ENCODE results near the gene COL9A3.
A peak's percentile ranks its signal among the peaks of the same experiment; 100 is the strongest.

The COL9A3 gene

GRCh38 chr20:62773845-62774714, 42.8 kb upstream of the COL9A3 start:
- Histone ChIP-seq H3K27me3 (ENCODE audit: insufficient read depth, low read depth, severe bottlenecking) (no peaks in the 10 kb centered on the region), H3K36me3 (no peaks in the 10 kb centered on the region), H3K9me3 (ENCODE audit: severe bottlenecking) (no peaks in the 10 kb centered on the region), H3K27ac (peak overlapping the region; percentile 93), H3K4me3 (ENCODE audit: low read depth, low read length) (peak overlapping the region; percentile 28)
- no peak for TF ChIP-seq CTCF (IDR thresholded peaks at IDR 0.05; ENCODE audit: low read depth, low read length)
- DNase-seq, result peak; percentile 82

GRCh38 chr20:62774762-62775161, 42.1 kb upstream of the COL9A3 start:
- Histone ChIP-seq H3K27ac (peak overlapping the region; percentile 93), H3K36me3 (no peaks in the 10 kb centered on the region), H3K27me3 (ENCODE audit: insufficient read depth, low read depth, severe bottlenecking) (no peaks in the 10 kb centered on the region), H3K4me3 (ENCODE audit: low read depth, low read length) (peak overlapping the region; percentile 28; the same call in 1 of the 2 replicates), H3K9me3 (ENCODE audit: severe bottlenecking) (no peaks in the 10 kb centered on the region)
- TF ChIP-seq CTCF (IDR thresholded peaks at IDR 0.05; ENCODE audit: low read depth, low read length), result no peak
- peak; percentile 61 for DNase-seq

- no peak for TF ChIP-seq CTCF (IDR thresholded peaks at IDR 0.05; ENCODE audit: low read depth, low read length)
- DNase-seq, result no peak
- Histone ChIP-seq H3K27ac (peak overlapping the region; percentile 93), H3K27me3 (ENCODE audit: insufficient read depth, low read depth, severe bottlenecking) (no peaks in the 10 kb centered on the region), H3K36me3 (no peaks in the 10 kb centered on the region), H3K9me3 (ENCODE audit: severe bottlenecking) (no peaks in the 10 kb centered on the region), H3K4me3 (ENCODE audit: low read depth, low read length) (no peak overlapping the region)
Observed at GRCh38 chr20:62775206-62775605, 41.6 kb upstream of the COL9A3 start.

- Histone ChIP-seq H3K27ac (peak overlapping the region; percentile 93), H3K9me3 (ENCODE audit: severe bottlenecking) (no peaks in the 10 kb centered on the region), H3K36me3 (no peaks in the 10 kb centered on the region), H3K27me3 (ENCODE audit: insufficient read depth, low read depth, severe bottlenecking) (no peaks in the 10 kb centered on the region), H3K4me3 (ENCODE audit: low read depth, low read length) (no peak overlapping the region)
- no peak for TF ChIP-seq CTCF (IDR thresholded peaks at IDR 0.05; ENCODE audit: low read depth, low read length)
- no peak for DNase-seq
Observed at GRCh38 chr20:62776035-62776691, 40.7 kb upstream of the COL9A3 start.

GRCh38 chr20:62776692-62777527, 39.9 kb upstream of the COL9A3 start:
- no peaks in the 10 kb centered on the region for H3K36me3 ChIP-seq
- H3K9me3 ChIP-seq (ENCODE audit: severe bottlenecking), result no peaks in the 10 kb centered on the region
- DNase-seq, result peak; percentile 88
- H3K27me3 ChIP-seq (ENCODE audit: insufficient read depth, low read depth, severe bottlenecking), result no peaks in the 10 kb centered on the region
- TF ChIP-seq CTCF (IDR thresholded peaks at IDR 0.05; ENCODE audit: low read depth, low read length), result no peak
- H3K27ac ChIP-seq, result peak overlapping the region; percentile 93
- H3K4me3 ChIP-seq (ENCODE audit: low read depth, low read length), result no peak overlapping the region
